GM03348 (cell line): Measurements from ENCODE around the gene MPZ.
"Not testable (repeated sequence)": the region's sequence is repeated elsewhere in the genome, so short reads cannot be mapped to it uniquely, and the experiment has no call there.

ENCODE experiments used
- DNase-seq: peaks from one replicate; pipeline ENCODE4 v3.0.0; 2012; ENCODE audit warnings: low spot score

The MPZ gene

DNA sequence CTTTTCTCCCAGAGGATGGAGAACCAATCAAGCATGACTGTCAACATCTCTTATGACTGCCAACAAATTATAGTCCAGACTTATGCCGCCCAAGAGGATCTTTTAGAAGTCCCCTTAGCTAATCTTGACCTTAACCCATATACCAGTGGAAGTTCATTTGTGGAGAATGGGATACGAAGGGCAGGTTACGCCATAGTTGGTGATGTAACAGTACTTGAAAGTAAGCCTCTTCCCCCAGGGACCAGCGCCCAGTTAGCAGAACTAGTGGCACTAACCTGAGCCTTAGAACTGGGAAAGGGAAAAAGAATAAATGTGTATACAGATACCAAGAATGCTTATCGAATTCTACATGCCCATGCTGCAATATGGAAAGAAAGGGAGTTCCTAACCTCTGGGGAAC, 54.5 kb downstream of the MPZ start:
- DNase-seq: not testable (repeated sequence)
